OCI-LY1 (cell line): ENCODE results near the gene CIC.

Experiments used
- H2AFZ ChIP-seq: fragments of 200-600 bp; sonication (generic), shearing (Covaris generic); 2 replicates; pipeline ENCODE4 v1.6.0; 2014; ENCODE audit warnings: antibody characterized with exemption, mild to moderate bottlenecking, low read length
- H3F3A ChIP-seq: fragments of 200-600 bp; sonication (generic), shearing (Covaris generic); 2 replicates; pipeline ENCODE4 v1.6.0; 2014; ENCODE audit warnings: mild to moderate bottlenecking, antibody characterized with exemption, low read length, moderate library complexity; ENCODE audit not compliant: insufficient read depth
- H3K27ac ChIP-seq: fragments of 200-600 bp; sonication (generic); 2 replicates; pipeline ENCODE4 v1.5.1; 2014; ENCODE audit warnings: low read length, mixed run types, mild to moderate bottlenecking, low read depth; ENCODE audit not compliant: poor library complexity, severe bottlenecking
- H3K27me3 ChIP-seq: fragments of 200-600 bp; sonication (generic); 2 replicates; pipeline ENCODE4 v1.6.0; 2014; ENCODE audit warnings: antibody characterized with exemption, mild to moderate bottlenecking, low read length, moderate library complexity; ENCODE audit not compliant: insufficient read depth
- H3K36me3 ChIP-seq: fragments of 200-600 bp; sonication (generic); 2 replicates; pipeline ENCODE4 v1.6.1; 2014; ENCODE audit warnings: mild to moderate bottlenecking, antibody characterized with exemption, low read length, moderate library complexity, mixed read lengths; ENCODE audit not compliant: insufficient read depth
- H3K4me1 ChIP-seq: fragments of 200-600 bp; sonication (generic); 2 replicates; pipeline ENCODE4 v1.5.1; 2014; ENCODE audit warnings: mild to moderate bottlenecking, low read length, moderate library complexity; ENCODE audit not compliant: insufficient read depth, severe bottlenecking
- H3K4me2 ChIP-seq: fragments of 200-600 bp; sonication (generic), shearing (Covaris generic); 2 replicates; pipeline ENCODE4 v1.6.1; 2014; ENCODE audit warnings: low read length
- H3K4me3 ChIP-seq: fragments of 200-600 bp; sonication (generic); 2 replicates; pipeline ENCODE4 v1.5.1; 2014; ENCODE audit warnings: low read length, low read depth, mild to moderate bottlenecking, mixed read lengths; ENCODE audit not compliant: poor library complexity, severe bottlenecking
- H3K79me2 ChIP-seq: fragments of 200-600 bp; shearing (Covaris generic); 2 replicates; pipeline ENCODE4 v1.6.1; 2016; ENCODE audit warnings: mixed run types, low read length, mixed read lengths; ENCODE audit not compliant: insufficient read depth
- H3K9ac ChIP-seq: fragments of 200-600 bp; sonication (generic), shearing (Covaris generic); 2 replicates; pipeline ENCODE4 v1.6.1; 2014; ENCODE audit warnings: mild to moderate bottlenecking, low read length, mixed read lengths
- H3K9me2 ChIP-seq: fragments of 200-600 bp; sonication (generic), shearing (Covaris generic); 2 replicates; pipeline ENCODE4 v1.6.1; 2014; ENCODE audit warnings: low read depth, mild to moderate bottlenecking, low read length, mixed read lengths
- H3K9me3 ChIP-seq: fragments of 200-600 bp; shearing (Covaris generic); 2 replicates; pipeline ENCODE4 v1.6.1; 2014; ENCODE audit warnings: low read length, mixed read lengths
- H4K20me1 ChIP-seq: fragments of 200-600 bp; sonication (generic), shearing (Covaris generic); 2 replicates; pipeline ENCODE4 v1.6.0; 2016; ENCODE audit warnings: mild to moderate bottlenecking, low read length; ENCODE audit not compliant: insufficient read depth
- EZH2 ChIP-seq: fragments of 200-600 bp; sonication (generic), shearing (Covaris generic); IDR thresholded peaks from 2 replicates; pipeline ENCODE4 v1.8.0; 2017; ENCODE audit warnings: borderline replicate concordance, mixed run types, mild to moderate bottlenecking, antibody characterized with exemption, low read length, moderate library complexity, mixed read lengths
- TF ChIP-seq, protein P1 (sequence below): fragments of 200-600 bp; sonication (generic), shearing (Covaris generic); IDR thresholded peaks from 2 replicates; pipeline ENCODE4 v1.5.1; 2017; ENCODE audit warnings: mild to moderate bottlenecking, antibody characterized with exemption, low read length, moderate library complexity, mixed read lengths

Gene CIC

GRCh38 chr19:42297039-42297438, 28.0 kb downstream of the CIC start:
- H3K27ac ChIP-seq = no peak overlapping the region
- no peaks in the 10 kb centered on the region for H3K9me2 ChIP-seq
- H3K27me3 ChIP-seq = no peaks in the 10 kb centered on the region
- no peaks in the 10 kb centered on the region for H3K9me3 ChIP-seq
- no peaks in the 10 kb centered on the region for H3K79me2 ChIP-seq
- peaks cover 8% of the 10 kb centered on the region for H3K4me1 ChIP-seq
- no peak overlapping the region for H3K4me3 ChIP-seq
- no peak for TF ChIP-seq EZH2
- TF ChIP-seq, protein P1, sequence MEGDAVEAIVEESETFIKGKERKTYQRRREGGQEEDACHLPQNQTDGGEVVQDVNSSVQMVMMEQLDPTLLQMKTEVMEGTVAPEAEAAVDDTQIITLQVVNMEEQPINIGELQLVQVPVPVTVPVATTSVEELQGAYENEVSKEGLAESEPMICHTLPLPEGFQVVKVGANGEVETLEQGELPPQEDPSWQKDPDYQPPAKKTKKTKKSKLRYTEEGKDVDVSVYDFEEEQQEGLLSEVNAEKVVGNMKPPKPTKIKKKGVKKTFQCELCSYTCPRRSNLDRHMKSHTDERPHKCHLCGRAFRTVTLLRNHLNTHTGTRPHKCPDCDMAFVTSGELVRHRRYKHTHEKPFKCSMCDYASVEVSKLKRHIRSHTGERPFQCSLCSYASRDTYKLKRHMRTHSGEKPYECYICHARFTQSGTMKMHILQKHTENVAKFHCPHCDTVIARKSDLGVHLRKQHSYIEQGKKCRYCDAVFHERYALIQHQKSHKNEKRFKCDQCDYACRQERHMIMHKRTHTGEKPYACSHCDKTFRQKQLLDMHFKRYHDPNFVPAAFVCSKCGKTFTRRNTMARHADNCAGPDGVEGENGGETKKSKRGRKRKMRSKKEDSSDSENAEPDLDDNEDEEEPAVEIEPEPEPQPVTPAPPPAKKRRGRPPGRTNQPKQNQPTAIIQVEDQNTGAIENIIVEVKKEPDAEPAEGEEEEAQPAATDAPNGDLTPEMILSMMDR = no peak
- H4K20me1 ChIP-seq = no peaks in the 10 kb centered on the region
- no peaks in the 10 kb centered on the region for H3F3A ChIP-seq
- H2AFZ ChIP-seq = no peak overlapping the region
- H3K36me3 ChIP-seq = peaks cover 50% of the 10 kb centered on the region
- no peak overlapping the region for H3K9ac ChIP-seq
- no peak overlapping the region for H3K4me2 ChIP-seq

DNA sequence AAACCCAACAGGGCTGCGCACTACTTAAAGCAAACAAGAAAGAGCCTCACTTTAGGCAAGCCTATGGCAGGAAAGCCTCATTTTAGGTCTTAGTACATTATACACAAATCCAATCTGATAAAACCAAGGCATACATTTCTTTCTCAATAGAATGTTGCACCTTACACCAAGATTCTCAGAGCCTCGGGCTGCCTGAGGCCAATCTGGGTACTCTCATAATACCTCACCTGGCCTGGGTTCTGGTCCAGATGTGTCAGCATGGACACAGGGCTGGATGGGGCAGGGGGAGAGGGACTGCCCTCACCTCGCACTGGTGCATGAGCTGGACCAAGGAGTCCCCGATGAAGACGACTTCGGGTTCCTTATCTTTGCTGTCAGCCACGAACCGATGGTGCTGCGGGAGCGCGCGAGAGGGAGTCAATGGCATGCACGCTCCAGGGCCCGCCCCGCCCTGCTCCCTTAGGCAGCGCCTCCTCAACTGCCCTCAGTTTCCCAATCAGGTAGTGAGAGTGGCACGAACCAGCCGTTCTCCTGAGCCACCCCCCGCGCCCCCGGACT, 32.7 kb downstream of the CIC start, which contains the start of gene PRR19:
Gene PRR19, plus strand, starts transcription at position 487 of the 558 bp plus-strand sequence. CDS start 7,453 bp downstream, outside the sequence.
- peak within 1 kb of the TSS; percentile 91 for H3K4me3 ChIP-seq
- peak within 1 kb of the TSS; percentile 92 for H3K4me2 ChIP-seq
- 0 out of 2 replicates have a peak within 1 kb of the TSS, but pooled peaks have one; percentile 39 for H2AFZ ChIP-seq
- no peaks in the 10 kb centered on the region for H3F3A ChIP-seq
- no peaks in the 10 kb centered on the region for H3K79me2 ChIP-seq
- no peaks in the 10 kb centered on the region for H3K27me3 ChIP-seq
- no peaks in the 10 kb centered on the region for H3K9me2 ChIP-seq
- peak within 1 kb of the TSS; percentile 55 for H3K27ac ChIP-seq
- TF ChIP-seq, protein P1 = no peak
- TF ChIP-seq EZH2 = no peak
- H3K9ac ChIP-seq = peak within 1 kb of the TSS; percentile 93
- H3K9me3 ChIP-seq = no peaks in the 10 kb centered on the region
- no peaks in the 10 kb centered on the region for H4K20me1 ChIP-seq
- H3K4me1 ChIP-seq = peaks cover 15% of the 10 kb centered on the region
- peaks cover 10% of the 10 kb centered on the region for H3K36me3 ChIP-seq

- Histone ChIP-seq H3K36me3 (peaks cover 5% of the 10 kb centered on the region; the same call in 1 of the 2 replicates), H3K4me2 (peak overlapping the region; percentile 92), H3K9ac (peak overlapping the region; percentile 93; the same call in 1 of the 2 replicates), H3K4me1 (peaks cover 15% of the 10 kb centered on the region), H4K20me1 (no peaks in the 10 kb centered on the region), H3K9me2 (no peaks in the 10 kb centered on the region), H3K4me3 (peak overlapping the region; percentile 91), H3K27me3 (no peaks in the 10 kb centered on the region), H3K9me3 (no peaks in the 10 kb centered on the region), H3K79me2 (no peaks in the 10 kb centered on the region), H3K27ac (no peak overlapping the region), H3F3A (no peaks in the 10 kb centered on the region), H2AFZ (0 out of 2 replicates have a peak overlapping the region, but pooled peaks have one; percentile 39)
- TF ChIP-seq, protein P1 = no peak
- no peak for TF ChIP-seq EZH2
Measured at GRCh38 chr19:42303101-42303464, 34.0 kb downstream of the CIC start.
